Sciatic nerve (tissue), 2 donors: ENCODE results near the gene SH3TC1. TPM values are rescaled to one million over a fixed set of nuclear protein-coding genes. Genes with fewer than 3 reads are reported as not detected.

Source experiments
- ATAC-seq: fragments of 200-7000 bp; cut with Tn5 transposase; one replicate; pipeline ENCODE4 v1.9.1; 2020; ENCODE audit warnings: mild to moderate bottlenecking, moderate library complexity
- DNase-seq: peaks from one replicate; pipeline ENCODE4 v3.0.0-alpha.2; 2020; ENCODE audit warnings: low spot score
- intact Hi-C: fragments of 100-400 bp; cut with DNase I; formaldehyde crosslinking; loops from one replicate; pipeline ENCODE4 v1.14.2; 2022
- total RNA-seq: library from RNA; stranded (reverse); fragmentation: NEBNext Ultra II Directional; extraction: Animal tissue kit (Norgen Biotek cat#: 25700); gene quantifications from one replicate; pipeline ENCODE4 v1.2.1, GENCODE V29; 2021
- donor health status: DM: no; HTN: no; CAD: no.
- donor health status: DM: no; HTN: no; CAD: no.

SH3TC1 gene
- total RNA-seq, 1 donor from 2014 or later, result 52.2 TPM

- DNase-seq, result no peak
- intact Hi-C loops, result no loop called here
These were observed 87.7 kb downstream of the SH3TC1 start for GRCh38 chr4:8286719-8287342.

GRCh38 chr4:8287343-8288280 is 88.5 kb downstream of the SH3TC1 start:
- DNase-seq, result no peak
- no peak for ATAC-seq
- intact Hi-C loops, result no loop called here

More at GRCh38 chr4:8286719-8287342, 87.7 kb downstream of the SH3TC1 start:
- ATAC-seq, result no peak

GRCh38 chr4:8289151-8289750 is 90.2 kb downstream of the SH3TC1 start:
- ATAC-seq (no peak), DNase-seq (peak; percentile 46)
- intact Hi-C loops, result no loop called here

GRCh38 chr4:8289956-8290700 is 91.0 kb downstream of the SH3TC1 start:
- intact Hi-C loops, result no loop called here
- no peak for ATAC-seq
- peak; percentile 47 for DNase-seq

- intact Hi-C loops, result no loop called here
- peak; percentile 33 for DNase-seq
These were observed 91.5 kb downstream of the SH3TC1 start for GRCh38 chr4:8290701-8290970.

More at GRCh38 chr4:8290701-8290970, 91.5 kb downstream of the SH3TC1 start:
- ATAC-seq, result no peak

Other genes with a start within 250 kb of the SH3TC1 start
- gene ABLIM2, start 40.5 kb upstream of the SH3TC1 start, total RNA-seq, result 44.4 TPM
- 23.7 TPM for gene HTRA3, start 70.5 kb downstream of the SH3TC1 start, total RNA-seq
- 27.8 TPM for gene ACOX3, start 241.4 kb downstream of the SH3TC1 start, total RNA-seq
- gene TRMT44, start 241.5 kb downstream of the SH3TC1 start, total RNA-seq, result 28.1 TPM